Lower leg skin (tissue), 4 donors: Measurements from ENCODE around the gene VPS25. TPM values are rescaled to one million over a fixed set of nuclear protein-coding genes. Genes with fewer than 3 reads are reported as not detected.

Source experiments
- DNase-seq, 2 donors: peaks; one replicate each; pipeline ENCODE4 v3.0.0-alpha.2; 2019; ENCODE audit warnings: low spot score in 2 of 2
- H3K4me3 ChIP-seq: fragments of 200-600 bp; sonication (generic); 2 replicates; pipeline ENCODE4 v1.5.1; 2017; ENCODE audit warnings: mild to moderate bottlenecking, low read depth; ENCODE audit not compliant: poor library complexity, severe bottlenecking
- CTCF ChIP-seq, 3 donors: fragments of 450-650 bp; IDR thresholded peaks; one replicate each; pipeline ENCODE4 v1.5.1; 2016; ENCODE audit warnings: antibody characterized with exemption in 3 of 3, mild to moderate bottlenecking in 3 of 3, moderate library complexity in 2 of 3
- POLR2A ChIP-seq, 2 donors: fragments of 450-650 bp; IDR thresholded peaks; one replicate each; pipeline ENCODE4 v1.6.1; 2016 to 2017; ENCODE audit warnings: antibody characterized with exemption in 2 of 2, mild to moderate bottlenecking in 1 of 2, moderate library complexity in 1 of 2
- WGBS, 2 donors: methylation state at CpG; one replicate each; pipeline ENCODE4 v1.1.5; 2018; 5-methylcytosine and 5-hydroxymethylcytosine counted together
- intact Hi-C: fragments of 100-400 bp; cut with DNase I; formaldehyde crosslinking; loops from one replicate; pipeline ENCODE4 v1.15.0; 2023; ENCODE audit warnings: low total_unique reads
- total RNA-seq, 4 donors: library from RNA; depleted of rRNA; stranded (reverse); fragments of >200 nt; gene quantifications; one replicate each; pipeline ENCODE4 v1.1.0, GENCODE V29; 2016

VPS25 gene
- total RNA-seq, 4 donors from 2014 or later, result 39.2 to 79.8 (median 61.0) TPM

- DNase-seq, result no peak
- no peak overlapping the region for H3K4me3 ChIP-seq
- WGBS, 2 donors, result 70 to 75% methylated on average over 7 of the region's 7 CpGs
- intact Hi-C loops, result no loop called here
- TF ChIP-seq POLR2A (IDR thresholded peaks at IDR 0.05), result no peak
- TF ChIP-seq CTCF (IDR thresholded peaks at IDR 0.05), result no peak
Measured at GRCh38 chr17:42751628-42752027, 21.6 kb upstream of the VPS25 start.

GRCh38 chr17:42754782-42755181 is 18.5 kb upstream of the VPS25 start:
- WGBS, 2 donors, result 49 to 92% methylated on average over 3 of the region's 3 CpGs
- no peak for TF ChIP-seq POLR2A (IDR thresholded peaks at IDR 0.05)
- no peak for TF ChIP-seq CTCF (IDR thresholded peaks at IDR 0.05)
- peak; percentile 83 to 94 for DNase-seq
- intact Hi-C loops, result no loop called here
- H3K4me3 ChIP-seq, result no peak overlapping the region

DNA sequence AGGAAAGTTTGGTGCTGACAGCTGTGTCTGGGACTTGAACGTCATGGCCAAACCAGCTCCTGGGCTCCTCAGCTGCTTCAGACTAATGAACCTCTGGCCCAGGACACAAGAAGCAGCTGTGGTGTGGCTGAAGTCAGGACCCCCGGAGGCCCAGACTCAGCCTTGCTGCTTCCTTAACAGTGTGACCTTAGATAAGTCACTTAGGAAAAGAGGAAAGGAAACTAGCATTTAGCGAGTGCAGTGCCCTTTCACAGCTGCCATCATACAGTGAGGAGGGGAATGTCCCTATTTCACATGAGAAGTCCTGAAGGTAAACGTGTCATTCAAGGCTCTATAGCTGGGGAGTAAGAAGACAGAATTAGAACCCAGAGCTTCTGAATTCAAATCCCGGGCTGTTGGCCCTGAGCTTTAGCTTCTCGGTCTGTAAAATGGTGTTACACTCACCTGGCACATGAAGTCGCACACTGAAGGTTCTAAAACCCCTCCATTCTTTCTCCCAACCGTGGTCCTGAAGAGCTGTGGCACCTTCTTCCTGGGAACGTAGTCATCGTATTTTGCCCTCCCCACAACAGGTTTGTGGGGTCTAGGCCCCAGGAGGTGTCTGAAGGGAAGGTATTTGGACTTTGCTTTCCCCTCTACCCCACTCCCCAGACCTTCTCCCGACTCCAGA is 13.1 kb upstream of the VPS25 start:
- intact Hi-C loops, result loop anchor here (5.0 kb wide), 1 partner anchor 33 kb away; no protein-coding TSS in a partner anchor
- 54 to 66% methylated on average over 11 of the region's 11 CpGs for WGBS, 2 donors

GRCh38 chr17:42760652-42761581 is 12.3 kb upstream of the VPS25 start, which contains the start of gene RAMP2:
Gene RAMP2 (plus strand): TSS chr17:42761227. CDS start chr17:42761262, 35 bp downstream.
- 6 to 10% methylated on average over 36 to 40 of the region's 92 CpGs for WGBS, 2 donors
- intact Hi-C loops, result loop anchor here (5.0 kb wide), 1 partner anchor 34 kb away; no protein-coding TSS in a partner anchor
- DNase-seq, result peak in 1 of 2 donors; percentile 89
- TF ChIP-seq CTCF (IDR thresholded peaks at IDR 0.05) (no peak), POLR2A (IDR thresholded peaks at IDR 0.05) (no peak)
- H3K4me3 ChIP-seq, result peak within 1 kb of the TSS; percentile 21

More for the DNA sequence above, 13.1 kb upstream of the VPS25 start:
- DNase-seq, result no peak
- TF ChIP-seq POLR2A (IDR thresholded peaks at IDR 0.05) (no peak), CTCF (IDR thresholded peaks at IDR 0.05) (no peak)
- no peak overlapping the region for H3K4me3 ChIP-seq

DNA sequence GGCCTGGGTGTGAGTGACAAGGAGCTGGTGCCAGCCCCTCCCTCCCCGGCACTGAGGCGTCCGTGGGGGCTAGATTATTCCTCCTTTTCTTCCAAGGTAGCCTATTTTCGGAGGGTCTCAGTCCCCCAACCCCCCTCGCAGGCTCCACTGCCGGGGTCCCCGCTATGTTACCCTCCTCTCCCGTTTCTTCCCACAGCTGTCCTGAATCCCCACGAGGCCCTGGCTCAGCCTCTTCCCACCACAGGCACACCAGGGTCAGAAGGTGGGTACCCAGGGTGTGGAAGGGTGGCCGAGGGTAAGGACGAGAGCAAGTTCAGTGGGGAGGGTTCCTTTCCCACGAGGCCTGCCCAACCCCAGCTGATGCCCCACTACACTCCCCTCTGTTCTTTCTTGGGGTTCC is 11.6 kb upstream of the VPS25 start:
- WGBS, 2 donors, result 30 to 47% methylated on average over 12 of the region's 12 CpGs
- no peak for TF ChIP-seq CTCF (IDR thresholded peaks at IDR 0.05)
- TF ChIP-seq POLR2A (IDR thresholded peaks at IDR 0.05), result no peak
- intact Hi-C loops, result loop anchor here (5.0 kb wide), 1 partner anchor 34 kb away; no protein-coding TSS in a partner anchor
- DNase-seq, result no peak
- peak overlapping the region; percentile 21 for H3K4me3 ChIP-seq
